Stimulated activated CD8-positive, alpha-beta memory T cell treated with anti-CD3 and anti-CD28 coated beads, Interleukin-7, amount 100 ng/mL, for 4 hours (primary cell): Measurements from ENCODE around the gene METTL27.
"Not testable (repeated sequence)": the region's sequence is repeated elsewhere in the genome, so short reads cannot be mapped to it uniquely, and the experiment has no call there.

Experiments
- DNase-seq, 2 donors: peaks; one replicate each; pipeline ENCODE4 v3.0.0-alpha.2; 2020; ENCODE audit warnings: low read depth in 2 of 2

Gene METTL27

GRCh38 chr7:73821597-73822285 is 20.6 kb downstream of the METTL27 start:
- DNase-seq: not testable (repeated sequence)

- DNase-seq: no peak
Measured at GRCh38 chr7:73820013-73820412, 22.3 kb downstream of the METTL27 start.

- DNase-seq: no peak
Measured at GRCh38 chr7:73817121-73817520, 25.2 kb downstream of the METTL27 start.

- no peak for DNase-seq
Measured at GRCh38 chr7:73815436-73815835, 26.9 kb downstream of the METTL27 start.

- no peak for DNase-seq
Measured at GRCh38 chr7:73812996-73813395, 29.3 kb downstream of the METTL27 start.

GRCh38 chr7:73811760-73812168 is 30.6 kb downstream of the METTL27 start:
- DNase-seq: peak; percentile 17 to 26

GRCh38 chr7:73810998-73811360 is 31.3 kb downstream of the METTL27 start:
- DNase-seq: no peak

- no peak for DNase-seq
Measured at GRCh38 chr7:73809467-73809951, 32.8 kb downstream of the METTL27 start.

- no peak for DNase-seq
Measured at GRCh38 chr7:73802459-73802858, 39.9 kb downstream of the METTL27 start.

GRCh38 chr7:73801577-73801976 is 40.7 kb downstream of the METTL27 start:
- DNase-seq: no peak

- DNase-seq: no peak
Measured at GRCh38 chr7:73799282-73800141, 42.8 kb downstream of the METTL27 start.

GRCh38 chr7:73797176-73797575 is 45.1 kb downstream of the METTL27 start:
- not testable (repeated sequence) for DNase-seq

GRCh38 chr7:73796656-73797055 is 45.7 kb downstream of the METTL27 start:
- not testable (repeated sequence) for DNase-seq

- DNase-seq: not testable (repeated sequence)
Measured at GRCh38 chr7:73795188-73795587, 47.1 kb downstream of the METTL27 start.

GRCh38 chr7:73791170-73791690 is 51.1 kb downstream of the METTL27 start:
- not testable (repeated sequence) for DNase-seq

- no peak for DNase-seq
Measured at GRCh38 chr7:73789051-73789450, 53.3 kb downstream of the METTL27 start.

- DNase-seq: not testable (repeated sequence)
Measured at GRCh38 chr7:73787786-73788048, 54.6 kb downstream of the METTL27 start.

GRCh38 chr7:73786588-73786987 is 55.7 kb downstream of the METTL27 start:
- DNase-seq: no peak
